Stimulated activated CD4-positive, alpha-beta T cell treated with anti-CD3 and anti-CD28 coated beads, Interleukin-15, amount 100 ng/mL, for 24 hours (primary cell): ENCODE results near the gene TTLL6.

Experiments used
- DNase-seq: peaks from one replicate; pipeline ENCODE4 v3.0.0-alpha.2; 2020

TTLL6 gene

GRCh38 chr17:48735062-48735351 lies 82.0 kb downstream of the TTLL6 start:
- no peak for DNase-seq

GRCh38 chr17:48734333-48735061 lies 82.5 kb downstream of the TTLL6 start:
- DNase-seq, result no peak

GRCh38 chr17:48733632-48734328 lies 83.2 kb downstream of the TTLL6 start:
- no peak for DNase-seq

- DNase-seq, result no peak
These were observed 84.1 kb downstream of the TTLL6 start for GRCh38 chr17:48732688-48733629.

- no peak for DNase-seq
These were observed 85.7 kb downstream of the TTLL6 start for GRCh38 chr17:48731355-48731754.

- no peak for DNase-seq
These were observed 86.8 kb downstream of the TTLL6 start for GRCh38 chr17:48730240-48730550.

- no peak for DNase-seq
These were observed 87.4 kb downstream of the TTLL6 start for GRCh38 chr17:48729335-48730239.

GRCh38 chr17:48728232-48729231 lies 88.5 kb downstream of the TTLL6 start, which contains the start of gene HOXB13:
TSS of gene HOXB13 (minus strand) at chr17:48728750. CDS start at chr17:48728593, 157 bp downstream.
- DNase-seq, result peak; percentile 70

- no peak for DNase-seq
These were observed 89.4 kb downstream of the TTLL6 start for GRCh38 chr17:48727415-48728175.

GRCh38 chr17:48726916-48727286 lies 90.1 kb downstream of the TTLL6 start:
- peak; percentile 9 for DNase-seq

GRCh38 chr17:48726114-48726915 lies 90.7 kb downstream of the TTLL6 start:
- no peak for DNase-seq

- no peak for DNase-seq
These were observed 91.6 kb downstream of the TTLL6 start for GRCh38 chr17:48725288-48726064.

GRCh38 chr17:48725004-48725287 lies 92.1 kb downstream of the TTLL6 start:
- DNase-seq, result no peak

GRCh38 chr17:48724251-48725003 lies 92.6 kb downstream of the TTLL6 start:
- DNase-seq, result peak; percentile 91

- peak; percentile 39 for DNase-seq
These were observed 93.4 kb downstream of the TTLL6 start for GRCh38 chr17:48723423-48724250.

GRCh38 chr17:48722915-48723422 lies 94.1 kb downstream of the TTLL6 start, which contains the start of gene PRAC2:
TSS of gene PRAC2 (plus strand) at chr17:48723185. CDS start at chr17:48724411, 1,226 bp downstream.
- no peak for DNase-seq
